GM19438 (cell line): ENCODE data around the gene KMT2C.

Experiments used
- ATAC-seq: cut with Tn5 transposase; IDR thresholded peaks from one replicate; pipeline ENCODE4 v1.9.1; 2021; ENCODE audit warnings: low read depth; ENCODE audit not compliant: unreplicated experiment

The KMT2C gene

DNA sequence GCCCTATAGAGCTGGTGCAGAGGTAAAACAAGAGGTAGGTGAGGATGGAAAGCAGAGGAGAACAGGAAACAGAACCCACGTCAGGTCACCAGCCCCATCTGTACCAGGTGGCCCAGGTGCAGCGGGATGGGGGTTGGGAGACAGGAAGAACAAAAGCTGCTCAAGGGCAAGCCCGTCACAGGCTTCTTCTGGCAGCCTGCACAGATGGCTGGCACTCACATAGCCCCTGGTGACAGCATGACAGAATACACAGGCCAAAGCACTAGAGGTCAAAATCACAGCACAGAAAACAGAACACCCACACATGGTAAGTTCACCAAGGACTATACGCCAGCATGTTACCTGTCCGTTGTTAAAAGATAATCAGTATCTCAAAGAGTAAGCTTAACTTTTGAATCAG, 283.5 kb downstream of the KMT2C start:
- no peak for ATAC-seq

DNA sequence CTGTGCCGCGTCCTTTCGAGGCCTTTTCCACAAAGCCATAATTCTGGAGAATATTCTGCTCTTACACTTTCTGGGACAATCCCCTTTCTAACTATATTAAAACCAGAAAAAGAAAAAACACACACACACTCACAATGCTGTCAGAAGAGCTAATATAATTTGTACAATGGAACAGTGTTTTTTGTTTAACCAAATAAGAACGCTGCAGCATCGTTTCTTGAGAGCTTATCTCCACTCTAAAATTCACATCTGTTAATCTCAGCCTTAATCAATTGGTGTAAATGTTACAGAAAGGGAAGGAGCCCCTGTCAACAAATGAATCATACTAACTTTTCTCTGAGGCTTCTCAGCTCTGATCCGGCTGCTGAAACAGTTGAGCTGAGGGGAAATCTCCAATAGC, 286.4 kb downstream of the KMT2C start:
- no peak for ATAC-seq

DNA sequence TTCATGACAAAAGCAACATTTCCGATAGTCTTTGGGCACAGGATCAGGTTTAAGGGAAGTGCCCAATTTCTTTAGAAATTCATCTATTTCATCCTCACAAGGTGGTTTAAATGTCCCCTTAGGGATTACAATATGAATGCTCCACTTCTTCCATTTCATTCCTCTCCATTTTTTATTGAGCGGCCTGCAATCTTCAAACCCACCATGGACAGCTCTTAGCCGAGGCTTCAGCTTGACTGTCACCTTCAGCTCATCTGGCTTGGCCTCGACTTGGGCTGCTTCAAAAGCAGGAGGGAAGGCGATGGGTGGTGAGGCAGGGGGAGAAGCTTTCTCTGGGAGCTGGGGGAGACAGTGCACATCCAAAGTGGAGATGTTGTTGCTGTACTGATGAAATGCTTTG, 287.1 kb downstream of the KMT2C start:
- ATAC-seq, result no peak

DNA sequence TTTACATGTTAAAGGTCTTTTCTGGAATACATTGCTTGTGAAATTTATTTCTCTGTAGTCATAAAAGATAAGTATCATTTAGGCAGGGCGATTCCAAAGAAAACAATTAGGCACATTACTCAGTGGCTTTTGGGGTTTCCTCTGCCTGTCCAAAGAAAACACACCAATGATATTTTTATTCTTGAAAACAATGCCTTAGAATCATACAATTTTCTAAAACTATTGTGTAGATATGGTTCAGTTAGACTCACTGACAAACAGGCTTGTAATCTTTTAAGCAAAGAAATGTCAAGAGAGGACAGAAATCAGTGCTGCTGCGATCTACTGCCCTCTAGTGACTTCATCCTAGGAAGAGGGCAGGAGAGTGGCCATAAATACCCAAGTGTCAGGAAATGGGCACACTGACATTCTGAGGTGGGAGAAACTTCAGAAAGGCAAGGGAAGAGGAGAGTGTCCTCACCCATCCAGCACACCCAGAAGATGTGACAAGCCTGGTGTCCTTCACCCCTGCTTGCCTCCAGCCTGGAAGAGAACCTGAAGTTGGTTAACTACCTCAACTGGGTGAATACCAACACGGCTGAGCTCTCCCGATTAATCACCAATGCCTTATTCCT, 289.8 kb downstream of the KMT2C start:
- no peak for ATAC-seq

DNA sequence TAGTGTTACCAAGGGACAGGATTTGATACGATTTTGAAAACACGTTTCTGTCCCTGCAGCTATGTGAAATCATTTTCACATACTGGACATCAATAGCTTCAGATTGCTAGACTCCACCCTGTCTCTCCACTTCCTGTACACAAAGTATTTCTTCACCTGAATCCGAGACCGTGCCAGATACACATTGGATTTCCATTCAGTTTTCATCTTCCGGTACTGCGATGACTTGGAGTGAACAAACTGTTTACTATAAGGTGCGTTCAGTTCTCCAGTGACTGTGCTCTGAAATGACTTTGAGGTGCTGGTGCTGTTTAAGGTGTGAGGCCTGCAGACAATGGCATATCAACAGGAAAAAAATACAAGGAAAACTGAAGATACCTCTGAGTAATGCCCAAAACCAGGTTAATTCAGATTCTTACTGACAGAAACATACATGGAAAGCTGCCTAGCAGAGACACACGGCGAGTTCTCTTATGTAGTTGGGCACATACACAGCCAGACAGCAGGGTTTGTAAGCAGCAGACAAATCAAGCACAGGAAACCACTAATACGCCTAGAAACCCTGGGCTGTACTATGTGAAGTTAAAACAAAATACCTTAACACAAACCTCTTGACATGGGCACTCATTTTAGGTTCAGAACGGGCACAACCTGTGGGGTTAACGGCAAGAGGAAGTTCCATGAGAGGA, 291.1 kb downstream of the KMT2C start:
- ATAC-seq, result no peak

DNA sequence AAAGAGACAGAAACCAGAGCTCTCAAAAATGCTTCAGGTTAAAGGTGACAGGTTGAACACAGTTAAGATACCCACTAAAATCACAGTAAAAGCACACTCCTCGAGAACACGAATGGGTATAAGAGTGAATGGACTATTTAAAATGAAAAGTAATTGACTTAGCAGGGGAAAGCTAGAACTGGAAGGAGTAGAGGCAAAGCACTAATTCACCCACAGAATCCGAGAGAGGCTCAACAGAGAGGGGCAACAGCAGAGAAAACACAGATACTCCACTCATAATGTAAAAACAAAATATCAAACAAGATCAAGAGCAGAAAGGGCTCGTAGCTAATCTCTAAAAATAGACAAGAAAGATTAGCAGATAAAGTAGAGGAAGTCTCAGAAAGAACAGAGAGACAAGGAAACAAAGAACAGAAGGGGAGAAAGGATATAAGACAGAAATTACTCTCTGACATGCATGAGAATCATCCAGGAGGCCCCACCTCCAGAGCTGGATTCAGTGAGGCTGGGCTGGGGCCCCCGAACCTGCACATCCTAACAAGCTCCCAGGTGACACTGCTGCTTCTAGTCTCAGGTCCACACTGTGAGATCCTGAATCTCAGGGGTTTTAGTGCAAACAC, 292.7 kb downstream of the KMT2C start:
- ATAC-seq, result no peak

DNA sequence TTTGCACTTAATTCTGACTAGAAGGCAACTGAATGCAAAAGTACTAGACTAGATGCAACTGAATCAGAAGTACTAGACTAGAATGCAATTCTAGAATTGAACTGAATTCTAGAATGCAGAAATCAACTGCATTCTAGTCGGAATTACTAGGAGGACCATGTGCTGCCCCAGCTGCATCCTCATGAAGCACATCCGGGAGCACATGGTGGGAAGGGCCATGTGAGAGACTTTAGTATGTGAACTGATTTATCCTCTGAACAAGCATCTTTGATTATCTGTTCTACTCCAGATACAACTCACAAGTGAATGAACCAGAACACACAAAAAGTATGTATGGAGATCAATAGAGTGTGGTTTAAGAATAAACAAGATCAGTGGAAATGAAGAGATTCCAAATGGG, 295.2 kb downstream of the KMT2C start:
- ATAC-seq, result no peak

DNA sequence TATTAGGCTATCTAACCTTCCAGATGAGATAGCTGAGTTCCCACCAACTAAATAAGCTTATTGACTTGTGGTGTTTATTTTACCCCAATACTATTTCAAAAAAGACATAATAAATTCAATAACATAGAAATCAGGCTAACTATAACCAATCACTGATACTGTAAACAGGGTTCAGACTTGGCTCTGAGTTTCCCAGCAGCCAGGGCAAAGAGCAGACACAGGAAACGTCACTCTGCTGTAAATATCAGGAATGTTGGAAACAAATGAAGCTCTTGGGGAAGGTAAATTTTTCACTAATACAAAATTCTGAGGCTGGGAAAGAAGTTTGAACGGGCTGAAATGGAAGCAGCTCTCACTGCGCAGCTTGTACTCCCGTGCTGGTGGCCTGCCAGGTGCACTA, 295.7 kb downstream of the KMT2C start:
- ATAC-seq, result no peak

DNA sequence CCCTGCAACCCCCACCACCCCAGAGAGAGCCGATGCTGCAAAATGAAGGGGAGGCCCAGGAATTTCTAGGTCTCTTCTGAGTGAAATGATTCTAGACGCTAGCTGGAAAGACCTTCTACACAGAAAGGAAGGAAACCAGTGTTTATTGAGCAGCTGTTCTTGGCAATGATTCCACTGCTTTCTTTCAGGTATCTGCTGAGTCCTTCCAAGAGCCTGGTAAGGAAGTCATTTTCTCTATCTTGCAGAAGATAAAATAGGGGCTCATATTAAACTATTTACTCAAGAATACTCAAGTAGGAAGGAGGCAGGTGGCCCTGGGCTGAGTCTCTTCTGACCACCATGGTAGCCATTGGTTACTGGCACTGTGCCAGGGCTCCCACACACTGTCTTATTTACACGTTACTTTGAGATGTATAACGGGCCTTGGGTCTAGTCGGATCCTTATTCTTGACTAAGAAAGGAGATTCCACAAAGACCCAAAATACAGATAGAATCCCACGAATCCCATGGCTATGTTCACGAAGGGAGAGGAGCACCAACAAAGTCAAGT, 298.3 kb downstream of the KMT2C start:
- no peak for ATAC-seq

DNA sequence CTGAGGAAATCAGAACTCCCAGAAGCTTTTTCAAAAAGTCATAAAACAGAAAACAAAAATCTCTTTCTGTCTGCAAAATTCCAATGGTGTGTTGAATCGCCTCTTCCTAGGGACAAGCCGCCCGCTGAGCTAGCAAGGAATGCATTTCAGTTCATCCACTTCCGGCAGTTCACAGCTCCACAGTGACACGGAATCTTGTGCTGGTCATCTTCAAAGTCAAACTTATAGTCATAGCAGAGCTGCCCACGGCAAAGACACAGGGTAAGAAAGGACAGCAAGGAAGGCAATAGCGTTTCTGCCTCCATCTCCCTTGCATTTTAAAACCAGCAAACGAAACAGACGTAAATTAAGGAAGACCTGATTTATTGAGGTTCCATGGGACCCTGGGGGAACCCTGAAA, 299.1 kb downstream of the KMT2C start:
- no peak for ATAC-seq

DNA sequence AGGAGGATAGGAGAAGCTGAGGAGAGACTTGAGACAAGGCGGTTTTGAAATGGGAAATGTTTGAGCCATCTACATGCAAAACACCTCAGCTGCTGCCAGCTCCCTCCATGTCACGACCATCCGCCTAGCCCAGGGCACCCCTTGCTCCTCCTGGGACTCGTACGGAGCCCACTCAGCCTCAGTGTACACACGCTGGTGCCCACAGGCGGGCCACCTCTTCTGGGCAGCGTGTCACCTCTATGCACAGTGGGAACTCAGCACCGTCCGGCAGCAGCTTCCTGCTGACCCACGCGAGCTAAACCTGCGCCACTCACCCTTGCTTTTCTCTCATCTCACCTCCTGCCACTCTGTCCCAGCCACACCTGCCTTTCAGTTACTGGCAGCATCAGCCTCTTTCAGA, 302.0 kb downstream of the KMT2C start:
- ATAC-seq, result no peak

DNA sequence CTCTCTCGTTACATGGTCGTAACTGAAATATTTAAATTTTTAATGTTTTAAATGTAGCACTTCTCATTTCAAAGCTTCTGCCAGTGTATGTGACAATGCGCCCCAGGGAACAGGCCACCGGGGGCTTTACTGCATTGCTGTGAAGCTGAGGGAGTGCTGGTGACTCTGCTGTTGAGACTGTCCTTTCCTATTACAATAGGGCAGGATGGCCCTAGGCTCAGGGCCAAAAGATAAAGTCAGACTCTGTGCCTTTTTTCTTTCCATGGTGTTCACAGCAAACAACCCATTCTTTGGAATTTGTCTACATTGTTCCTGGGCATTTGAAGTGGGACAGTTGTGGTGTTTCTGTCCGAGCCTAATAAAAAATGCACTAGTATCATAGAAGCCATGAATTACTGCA, 303.0 kb downstream of the KMT2C start:
- no peak for ATAC-seq

DNA sequence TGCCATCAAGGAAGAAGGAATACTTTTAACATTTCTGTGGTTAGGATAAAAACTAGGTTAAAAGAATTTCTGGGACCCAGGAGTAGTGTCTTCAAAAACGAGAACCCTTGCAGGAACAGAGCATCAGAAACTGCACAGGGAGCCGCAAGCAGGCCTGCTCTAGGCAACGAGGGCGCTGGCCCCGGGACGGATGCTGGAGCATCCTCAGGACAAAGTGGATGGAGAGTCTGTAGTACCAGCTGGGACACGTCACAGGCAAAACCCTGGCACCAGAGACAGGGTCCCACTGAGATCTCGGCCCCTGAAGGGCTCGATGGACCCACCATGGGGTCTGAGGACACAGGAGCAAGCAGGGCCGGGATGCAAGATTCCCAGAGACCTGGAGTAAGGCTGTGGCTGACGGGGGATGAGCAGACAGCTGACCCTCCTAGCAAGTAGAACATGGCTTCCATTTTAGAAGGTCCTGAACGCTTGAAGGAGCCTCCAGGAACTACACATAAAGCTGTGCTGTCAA, 303.8 kb downstream of the KMT2C start:
- ATAC-seq, result no peak

DNA sequence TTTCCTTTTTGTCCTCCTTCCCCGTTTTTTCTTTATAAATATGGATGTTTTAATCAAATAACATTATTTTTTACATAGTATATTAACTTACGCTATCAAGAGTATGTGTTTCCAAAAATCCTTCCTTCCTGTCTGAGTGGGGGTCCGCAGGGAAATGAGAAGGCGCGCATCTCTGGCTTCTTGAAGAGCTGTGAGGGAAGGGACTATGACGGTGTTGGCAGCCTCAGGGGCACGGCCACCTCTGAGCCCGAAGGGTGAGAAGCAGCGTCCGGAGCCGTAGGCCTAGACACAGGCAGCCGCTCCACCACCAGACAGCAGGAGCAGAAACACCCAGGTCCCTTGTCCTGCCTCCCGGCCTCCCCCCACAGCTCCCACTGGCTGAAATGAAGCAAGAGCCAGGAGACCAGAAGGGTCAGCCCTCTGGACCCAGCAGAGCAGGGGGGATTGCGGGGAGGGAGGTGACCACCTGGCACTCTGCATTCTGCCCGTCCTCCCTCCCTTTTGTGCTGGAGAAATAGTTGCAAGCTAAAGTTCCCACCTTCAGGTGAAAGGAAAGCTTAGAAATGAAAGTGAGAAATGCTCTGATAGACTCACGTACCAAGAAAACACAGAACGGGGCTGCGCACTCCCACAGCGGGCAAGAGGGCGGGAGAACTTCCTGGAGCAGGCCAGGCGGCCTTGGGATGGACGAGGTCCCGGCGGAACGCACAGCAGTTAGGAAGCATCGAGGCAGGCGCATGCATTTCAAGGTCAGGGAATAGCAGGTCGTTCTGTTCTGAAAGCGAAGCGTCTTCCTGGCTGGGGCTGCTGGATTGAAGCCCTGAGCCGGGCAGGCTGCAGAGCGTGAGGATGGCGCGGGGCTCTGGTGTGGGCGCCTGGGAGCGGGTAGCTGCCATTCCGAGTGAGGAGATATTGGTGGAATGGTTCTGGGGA, 304.9 kb downstream of the KMT2C start:
- ATAC-seq, result no peak

DNA sequence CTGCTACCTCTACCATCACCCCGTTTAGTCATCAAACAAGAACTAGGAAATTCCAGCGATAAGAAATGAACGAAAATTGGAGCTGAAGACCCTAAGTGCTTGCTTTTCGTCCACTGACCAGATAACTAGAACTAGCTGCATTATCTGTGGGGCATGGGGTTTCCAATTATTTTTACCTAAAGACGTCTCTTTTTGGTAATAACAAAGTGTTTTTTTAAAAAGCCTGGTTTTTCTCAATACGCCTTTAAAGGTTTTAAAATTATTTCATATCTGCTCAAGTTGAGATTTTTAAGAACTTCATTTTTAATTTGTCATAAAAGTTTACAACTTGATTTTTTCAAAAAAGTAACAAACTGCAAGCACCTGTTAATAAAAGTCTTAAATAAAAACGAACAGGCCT, 306.1 kb downstream of the KMT2C start:
- no peak for ATAC-seq

DNA sequence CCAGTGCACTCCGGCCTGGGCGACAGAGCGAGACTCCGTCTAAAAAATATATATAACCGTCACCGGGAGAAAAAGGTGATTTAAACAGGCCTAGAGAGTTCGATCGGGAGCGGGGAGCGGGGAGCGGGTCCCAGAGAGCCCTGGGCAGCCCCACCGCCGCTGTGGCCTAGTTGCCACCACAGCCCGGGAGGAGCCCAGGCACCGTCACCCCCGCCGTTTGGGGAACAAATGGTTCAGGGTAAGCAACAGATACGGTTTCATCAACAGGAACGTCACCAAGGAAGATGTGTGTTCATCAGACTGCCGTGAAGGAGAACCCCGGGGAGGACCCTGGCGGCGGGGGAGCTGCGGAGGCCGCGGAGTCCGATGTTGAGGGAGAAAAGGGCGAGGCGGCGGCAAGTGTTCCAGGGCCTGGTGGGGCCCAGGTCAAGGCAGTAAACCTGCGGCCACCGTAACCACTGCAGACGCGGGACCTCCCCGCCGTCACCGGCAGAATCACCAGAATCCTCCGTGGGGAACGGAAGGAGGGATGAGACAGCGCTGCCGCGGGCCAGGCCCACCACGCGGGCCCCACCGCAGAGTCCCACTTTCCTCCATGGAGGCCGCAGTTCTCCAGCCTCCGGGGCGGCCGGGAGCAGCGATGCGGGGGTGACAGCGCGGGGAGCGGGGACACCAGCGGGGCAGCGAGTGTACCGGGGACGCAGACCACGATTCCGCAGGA, 306.9 kb downstream of the KMT2C start:
- no peak for ATAC-seq

DNA sequence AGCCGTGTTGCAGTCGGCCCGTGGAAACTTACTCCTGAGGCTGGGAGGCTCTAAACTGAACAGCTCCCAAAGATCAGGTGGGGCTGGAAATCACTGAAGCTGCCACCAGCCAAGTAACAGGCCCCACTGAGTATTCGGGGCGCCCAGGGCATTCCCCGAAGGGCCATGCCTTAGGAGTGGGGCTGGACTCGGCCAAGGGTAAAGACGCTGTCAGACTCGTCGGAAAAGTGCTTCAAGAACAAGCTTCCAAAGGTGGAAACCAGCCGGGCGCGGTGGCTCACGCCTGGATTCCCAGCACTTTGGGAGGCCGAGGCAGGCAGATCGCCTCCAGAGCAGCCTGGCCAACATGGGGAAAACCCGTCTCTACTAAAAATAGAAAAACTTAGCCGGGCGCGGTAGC, 307.6 kb downstream of the KMT2C start:
- ATAC-seq, result no peak

DNA sequence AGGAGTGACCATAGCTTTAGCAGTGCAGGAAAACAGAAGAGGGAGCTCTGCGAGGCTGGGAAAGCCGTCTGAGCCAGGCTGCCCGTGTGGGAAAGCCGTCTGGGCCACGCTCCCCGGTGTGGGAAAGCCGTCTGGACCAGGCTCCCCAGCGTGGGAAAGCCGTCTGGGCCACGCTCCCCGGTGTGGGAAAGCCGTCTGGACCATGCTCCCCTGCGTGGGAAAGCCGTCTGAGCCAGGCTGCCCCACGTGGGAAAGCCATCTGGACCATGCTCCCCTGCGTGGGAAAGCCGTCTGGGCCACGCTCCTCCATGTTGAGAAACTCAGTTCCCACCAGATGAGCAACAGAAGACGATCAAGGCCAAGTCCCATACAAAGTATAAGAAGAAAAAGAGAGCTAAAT, 308.6 kb downstream of the KMT2C start:
- ATAC-seq, result no peak

DNA sequence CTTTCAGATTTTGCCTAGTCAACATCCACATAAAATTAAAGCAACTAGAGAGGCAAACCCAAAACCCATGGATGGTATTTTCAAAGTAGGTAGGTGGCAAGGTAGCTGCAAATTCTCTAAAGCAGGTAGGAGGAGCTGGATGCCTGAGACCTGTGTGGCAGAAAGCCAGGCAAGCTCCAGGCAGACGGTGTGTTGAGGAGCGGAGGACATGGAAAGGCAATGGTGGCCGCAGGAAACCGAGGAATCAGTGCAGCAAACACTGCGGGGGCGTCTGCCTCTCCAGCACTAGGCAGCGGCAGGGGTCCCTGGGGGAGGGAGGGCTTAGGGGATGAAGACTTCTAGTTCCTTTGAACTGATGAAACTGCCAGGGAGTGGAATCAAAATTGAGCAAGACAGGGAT, 309.1 kb downstream of the KMT2C start:
- no peak for ATAC-seq

DNA sequence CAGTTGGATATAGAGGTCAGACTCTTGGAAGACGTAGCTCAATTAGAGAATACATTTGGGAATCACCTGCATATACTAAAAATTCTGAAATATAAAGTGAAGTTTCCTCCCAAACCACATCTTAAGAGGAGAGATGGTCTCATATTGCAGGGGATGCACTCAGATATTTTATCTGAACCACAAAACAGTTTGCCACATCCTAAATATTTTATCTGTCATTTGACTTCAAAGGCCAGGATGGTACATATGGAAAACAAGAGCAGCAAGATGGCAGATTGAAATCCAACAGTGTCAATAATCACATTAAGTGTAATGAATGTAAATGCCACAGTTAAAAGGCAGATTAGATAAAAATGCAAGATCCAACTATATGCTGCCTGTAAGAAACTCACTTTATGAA, 313.3 kb downstream of the KMT2C start:
- no peak for ATAC-seq
